ENCODE results near the gene SPEM3.

SPEM3 gene

GRCh38 chr17:7403977-7404736 is 24.5 kb upstream of the SPEM3 start, which contains the start of gene TMEM256:
TSS of gene TMEM256 (minus strand) at chr17:7404097. CDS start at chr17:7404084, 13 bp downstream.
- DNase-seq (ENCODE audit: low read depth, low spot score), result peak; percentile 100

DNA sequence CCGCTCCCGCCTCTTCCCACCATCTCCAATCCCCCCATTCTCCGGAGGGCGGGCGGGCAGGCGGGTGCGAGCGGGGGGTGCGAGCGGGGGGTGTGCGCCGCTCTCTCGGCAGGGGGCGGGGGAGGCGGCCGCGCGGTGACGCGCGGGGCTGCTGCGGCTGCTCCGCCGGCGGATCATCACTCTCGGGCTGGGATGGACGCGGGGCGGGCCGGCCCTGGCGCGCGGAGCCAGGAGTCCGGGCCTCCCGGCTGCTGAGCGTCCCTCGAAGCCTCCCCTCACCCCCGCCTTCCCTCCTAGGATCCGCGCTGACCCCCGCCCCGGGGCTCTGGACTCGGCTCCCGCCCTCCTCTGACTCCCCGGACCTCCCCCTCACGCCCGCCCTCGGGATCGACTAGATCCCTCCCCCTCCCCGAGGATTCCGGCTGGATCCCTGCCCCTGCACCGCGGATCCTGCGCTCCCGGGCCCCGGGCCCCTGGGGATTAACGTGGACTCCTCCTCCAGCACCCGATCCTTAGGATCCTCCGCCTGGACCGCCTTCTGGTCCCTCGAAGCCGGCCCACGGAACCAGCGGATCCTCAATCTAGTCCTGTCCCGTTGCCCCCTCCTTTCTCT is 23.8 kb upstream of the SPEM3 start:
- no peak for DNase-seq (ENCODE audit: low read depth, low spot score)

DNA sequence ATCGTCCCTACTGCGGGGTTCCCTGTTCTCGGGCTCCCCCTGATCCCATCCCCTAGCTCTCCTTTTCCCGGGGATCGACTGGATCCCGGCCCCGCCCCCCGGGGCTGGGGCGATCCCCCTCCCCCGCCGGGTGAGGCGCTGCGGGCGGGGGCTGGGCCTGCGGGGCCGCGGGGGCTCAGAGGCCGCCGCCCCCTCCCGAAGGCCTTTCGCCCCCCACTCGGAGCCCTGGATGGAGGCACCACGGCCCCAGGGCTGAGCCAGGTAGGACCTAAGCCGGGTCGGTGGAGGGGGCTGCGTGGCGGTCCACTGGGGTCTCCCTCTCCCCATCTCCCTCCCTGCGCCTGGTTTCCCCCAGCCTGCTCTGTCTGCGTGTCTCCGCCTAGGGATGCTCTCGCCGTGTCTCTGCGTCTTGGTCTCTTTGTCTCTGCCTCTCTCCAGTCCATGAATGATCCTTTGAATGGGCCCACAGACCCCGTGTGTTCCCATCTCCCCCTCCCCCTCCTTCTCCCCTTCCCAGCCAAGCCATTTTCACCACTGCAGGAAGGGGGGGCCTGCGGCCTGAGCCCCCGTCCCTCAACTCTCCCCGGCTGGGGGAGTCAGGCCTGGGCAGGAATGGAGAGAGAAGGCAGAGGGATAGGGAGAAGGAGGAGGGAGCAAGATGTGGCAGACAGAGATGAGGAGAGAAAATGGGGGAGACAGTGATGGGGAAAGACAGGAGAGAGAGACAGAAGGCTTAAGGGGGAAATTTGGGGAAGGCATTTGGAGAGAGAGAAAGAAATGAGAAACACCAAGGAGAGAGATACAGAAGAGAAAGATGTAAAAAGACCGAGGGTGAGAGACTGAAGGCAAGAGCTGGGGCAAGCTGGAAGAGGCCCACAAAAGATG is 23.1 kb upstream of the SPEM3 start:
- peak; percentile 42 for DNase-seq (ENCODE audit: low read depth, low spot score)

DNA sequence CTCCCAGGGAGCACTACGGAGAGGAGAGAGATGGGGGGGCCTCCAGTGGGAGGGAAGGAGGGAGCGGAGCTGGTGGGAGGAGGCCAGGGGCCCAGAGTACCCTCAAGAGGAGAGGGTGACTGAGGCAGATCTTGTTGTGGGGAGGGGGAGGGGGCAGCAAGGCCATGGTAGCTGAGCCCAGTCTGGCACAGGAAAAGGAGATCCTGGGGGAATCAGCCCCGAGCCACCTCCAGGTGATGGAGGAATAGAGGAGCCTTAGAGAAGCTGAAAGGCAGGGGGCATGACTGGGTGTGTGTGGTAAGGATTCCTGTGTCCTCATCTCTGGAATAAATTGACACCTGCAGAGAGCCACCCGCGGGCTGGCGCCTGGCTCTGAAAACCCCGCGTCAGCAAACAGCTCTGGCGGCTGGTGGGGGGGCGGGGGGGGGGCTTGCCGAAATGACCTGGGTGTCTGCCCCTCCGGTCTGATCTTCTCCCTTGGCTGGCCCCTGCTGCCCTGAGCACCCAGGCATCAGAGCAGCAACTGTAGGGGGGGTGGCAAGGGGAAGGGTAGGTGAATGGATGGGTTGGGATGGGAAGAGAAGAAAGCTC is 22.3 kb upstream of the SPEM3 start:
- DNase-seq (ENCODE audit: low read depth, low spot score), result peak; percentile 27

GRCh38 chr17:7407082-7407481 is 21.6 kb upstream of the SPEM3 start:
- no peak for DNase-seq (ENCODE audit: low read depth, low spot score)

DNA sequence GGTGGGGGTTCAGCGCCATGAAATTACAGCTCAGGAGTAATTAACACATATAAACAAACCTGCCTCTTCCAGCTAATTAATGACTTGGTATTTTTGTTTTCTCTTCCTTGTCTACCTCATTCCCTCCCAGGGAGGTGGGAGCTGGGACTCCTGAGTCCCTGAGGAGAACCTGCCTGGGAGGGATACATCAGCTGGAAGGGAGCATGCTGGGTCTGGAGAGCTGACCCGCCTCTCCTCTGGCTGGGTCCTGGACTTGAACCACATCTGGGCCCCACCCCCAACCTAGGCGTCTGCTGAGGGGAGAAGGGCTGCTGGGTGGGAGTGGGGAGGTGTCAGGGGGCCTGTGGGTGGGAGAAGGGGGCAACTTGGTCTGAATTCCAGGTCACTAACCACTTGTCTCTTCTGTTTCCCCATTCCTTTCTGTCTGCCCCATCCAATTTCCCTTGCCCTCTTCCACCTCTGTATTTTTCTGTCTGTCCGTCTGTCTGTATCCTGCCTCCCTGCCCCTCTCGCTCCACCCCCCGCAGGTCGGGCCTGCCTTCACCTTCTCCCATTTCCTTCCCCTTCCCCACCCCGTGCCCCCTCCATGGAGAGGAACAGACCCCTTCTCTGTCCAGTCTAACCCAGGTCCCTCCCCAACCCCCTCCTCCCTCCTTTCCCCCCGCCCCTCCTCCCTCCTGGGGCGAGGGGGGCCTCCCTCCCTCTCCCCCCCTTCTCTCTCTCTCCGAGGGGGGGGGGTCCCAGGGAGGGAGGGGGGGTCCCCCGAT is 21.0 kb upstream of the SPEM3 start, which contains the start of gene NLGN2:
Gene NLGN2 (plus strand): TSS at position 361 of the 767 bp plus-strand sequence. CDS start 411 bp downstream, outside the sequence.
- no peak for DNase-seq (ENCODE audit: low read depth, low spot score)

GRCh38 chr17:7408252-7408727 is 20.4 kb upstream of the SPEM3 start:
- no peak for DNase-seq (ENCODE audit: low read depth, low spot score)

DNA sequence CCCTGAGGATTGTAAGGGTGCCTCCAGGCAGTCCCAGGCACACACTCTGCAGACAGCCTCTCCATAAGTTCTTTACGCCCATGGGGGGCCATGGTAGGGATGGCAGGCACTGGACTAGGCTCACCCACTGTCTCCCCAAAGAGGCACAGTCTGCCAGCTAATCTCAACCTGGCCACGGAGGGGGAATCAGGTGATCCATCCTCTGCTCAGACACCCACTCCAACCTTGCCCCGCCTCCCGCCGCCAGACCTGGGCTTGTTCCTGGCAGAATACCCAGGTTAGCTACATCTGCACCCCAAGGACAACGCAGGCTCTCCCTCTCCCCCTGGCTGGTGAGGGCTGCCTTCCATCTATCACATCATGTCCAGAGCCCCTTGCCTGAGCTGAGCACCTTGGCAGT is 19.8 kb upstream of the SPEM3 start:
- DNase-seq (ENCODE audit: low read depth, low spot score), result no peak

DNA sequence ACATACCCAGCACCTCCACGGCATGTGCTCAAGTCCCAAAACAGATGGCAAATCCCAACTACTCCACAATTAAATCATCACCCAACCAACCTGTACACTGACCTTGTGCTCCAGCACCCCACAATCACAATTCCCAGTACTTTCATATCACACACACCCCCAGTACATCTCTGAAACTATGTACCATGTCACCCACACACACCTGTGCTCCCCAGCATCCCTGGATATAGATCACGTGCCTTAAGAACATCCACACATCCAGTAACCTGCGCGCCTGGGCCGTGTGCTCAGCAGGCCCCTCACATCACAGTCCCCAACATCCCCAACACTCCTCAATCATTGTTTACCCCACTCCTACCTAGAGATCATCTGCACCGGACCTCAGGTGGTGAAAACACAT is 18.9 kb upstream of the SPEM3 start:
- no peak for DNase-seq (ENCODE audit: low read depth, low spot score)

DNA sequence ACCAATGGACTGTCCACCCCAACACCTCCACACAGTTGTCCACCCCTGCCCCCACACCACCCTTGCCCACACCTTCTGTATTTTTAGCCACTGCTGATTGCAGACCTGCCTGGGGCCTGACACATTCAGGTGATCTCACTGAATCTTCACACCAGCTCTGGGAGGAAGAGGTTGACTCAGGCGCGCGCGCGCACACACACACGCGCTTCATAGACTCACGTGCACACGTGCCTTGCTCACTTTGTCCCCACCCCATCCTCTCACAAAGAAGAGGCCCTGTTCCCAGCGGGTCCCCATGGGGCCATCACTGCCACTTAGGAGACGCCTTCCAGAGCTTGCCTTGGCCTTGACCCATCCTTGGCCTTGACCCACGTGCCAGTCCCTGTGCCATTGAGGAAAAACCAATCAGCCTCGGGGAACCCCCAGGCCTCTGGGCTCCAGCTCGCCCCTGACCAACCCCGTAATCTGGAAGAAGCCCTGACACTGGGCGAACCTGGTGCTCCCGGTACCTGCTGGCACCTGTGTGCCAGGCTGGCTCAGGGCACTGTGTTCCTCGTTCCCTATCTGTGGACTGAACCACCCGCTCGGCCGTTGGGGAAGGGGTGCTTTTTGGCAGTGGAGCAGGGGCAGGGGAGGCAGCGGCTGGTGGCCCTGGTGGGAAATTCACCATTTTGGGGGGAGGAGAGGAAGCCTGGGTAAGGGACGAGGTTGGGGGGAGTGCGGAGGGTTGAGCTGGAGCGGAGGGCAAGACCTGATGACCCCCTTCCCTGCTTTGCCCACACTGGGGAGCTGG is 17.8 kb upstream of the SPEM3 start:
- DNase-seq (ENCODE audit: low read depth, low spot score), result no peak

DNA sequence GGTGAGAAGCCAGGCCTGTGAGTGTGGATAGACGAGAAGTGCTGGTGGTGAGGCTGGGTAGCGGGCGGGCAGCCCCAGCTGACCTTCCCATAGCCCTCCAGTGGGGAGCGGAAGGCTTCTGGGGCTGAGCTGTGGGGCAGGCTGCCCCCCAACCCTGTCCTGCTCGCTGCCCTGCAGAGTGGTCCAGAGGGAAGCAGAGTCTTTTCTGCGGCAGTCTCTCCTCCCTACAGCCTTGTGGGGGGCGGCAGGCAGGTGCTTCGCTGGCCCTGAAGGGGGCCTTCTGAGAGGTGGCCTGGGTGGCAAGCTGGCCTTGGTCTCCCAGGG is 17.3 kb upstream of the SPEM3 start:
- no peak for DNase-seq (ENCODE audit: low read depth, low spot score)

GRCh38 chr17:7413346-7413985 is 15.2 kb upstream of the SPEM3 start:
- DNase-seq (ENCODE audit: low read depth, low spot score), result no peak

DNA sequence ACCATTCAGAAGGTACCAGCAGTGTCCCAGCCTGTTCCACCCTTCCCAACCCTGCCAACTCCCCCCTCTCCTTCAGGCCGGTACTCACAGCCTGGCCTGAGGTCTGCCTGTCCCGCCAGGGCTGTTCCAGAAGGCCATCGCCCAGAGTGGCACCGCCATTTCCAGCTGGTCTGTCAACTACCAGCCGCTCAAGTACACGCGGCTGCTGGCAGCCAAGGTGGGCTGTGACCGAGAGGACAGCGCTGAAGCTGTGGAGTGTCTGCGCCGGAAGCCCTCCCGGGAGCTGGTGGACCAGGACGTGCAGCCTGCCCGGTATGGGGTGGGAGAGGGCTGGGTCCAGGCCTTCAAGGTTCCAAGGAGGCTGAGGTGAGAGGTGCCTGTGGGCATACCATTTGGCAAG is 13.8 kb upstream of the SPEM3 start:
- DNase-seq (ENCODE audit: low read depth, low spot score), result no peak

DNA sequence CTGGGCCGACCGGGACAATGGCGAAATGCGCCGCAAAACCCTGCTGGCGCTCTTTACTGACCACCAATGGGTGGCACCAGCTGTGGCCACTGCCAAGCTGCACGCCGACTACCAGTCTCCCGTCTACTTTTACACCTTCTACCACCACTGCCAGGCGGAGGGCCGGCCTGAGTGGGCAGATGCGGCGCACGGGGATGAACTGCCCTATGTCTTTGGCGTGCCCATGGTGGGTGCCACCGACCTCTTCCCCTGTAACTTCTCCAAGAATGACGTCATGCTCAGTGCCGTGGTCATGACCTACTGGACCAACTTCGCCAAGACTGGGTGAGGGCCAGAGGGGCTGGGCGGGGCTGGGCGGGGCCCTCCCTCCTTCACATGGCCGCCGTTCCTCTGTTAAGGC is 12.9 kb upstream of the SPEM3 start:
- DNase-seq (ENCODE audit: low read depth, low spot score), result no peak

DNA sequence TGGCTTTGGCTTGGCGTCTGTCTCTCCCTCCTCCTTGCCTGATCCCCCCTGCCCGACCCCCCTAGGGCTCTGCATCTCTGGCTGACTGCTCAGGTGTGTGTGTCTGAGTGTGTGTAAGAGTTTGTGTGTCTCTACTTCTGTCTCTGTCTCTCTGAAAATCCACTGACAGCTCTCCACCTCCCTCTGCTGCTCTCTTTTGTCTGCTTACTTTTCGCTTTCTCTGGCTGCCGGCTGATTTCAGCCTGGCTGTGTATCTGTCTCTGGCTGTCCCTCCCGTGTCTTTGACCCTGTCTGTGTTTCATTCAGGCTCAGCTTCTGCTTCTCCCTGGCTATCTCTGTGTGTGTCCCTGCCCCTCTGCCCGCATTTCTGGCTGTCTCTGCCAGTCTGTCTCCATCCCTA is 12.3 kb upstream of the SPEM3 start:
- DNase-seq (ENCODE audit: low read depth, low spot score), result no peak

DNA sequence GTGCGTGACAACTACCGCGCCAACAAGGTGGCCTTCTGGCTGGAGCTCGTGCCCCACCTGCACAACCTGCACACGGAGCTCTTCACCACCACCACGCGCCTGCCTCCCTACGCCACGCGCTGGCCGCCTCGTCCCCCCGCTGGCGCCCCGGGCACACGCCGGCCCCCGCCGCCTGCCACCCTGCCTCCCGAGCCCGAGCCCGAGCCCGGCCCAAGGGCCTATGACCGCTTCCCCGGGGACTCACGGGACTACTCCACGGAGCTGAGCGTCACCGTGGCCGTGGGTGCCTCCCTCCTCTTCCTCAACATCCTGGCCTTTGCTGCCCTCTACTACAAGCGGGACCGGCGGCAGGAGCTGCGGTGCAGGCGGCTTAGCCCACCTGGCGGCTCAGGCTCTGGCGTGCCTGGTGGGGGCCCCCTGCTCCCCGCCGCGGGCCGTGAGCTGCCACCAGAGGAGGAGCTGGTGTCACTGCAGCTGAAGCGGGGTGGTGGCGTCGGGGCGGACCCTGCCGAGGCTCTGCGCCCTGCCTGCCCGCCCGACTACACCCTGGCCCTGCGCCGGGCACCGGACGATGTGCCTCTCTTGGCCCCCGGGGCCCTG is 11.5 kb upstream of the SPEM3 start:
- DNase-seq (ENCODE audit: low read depth, low spot score), result no peak

DNA sequence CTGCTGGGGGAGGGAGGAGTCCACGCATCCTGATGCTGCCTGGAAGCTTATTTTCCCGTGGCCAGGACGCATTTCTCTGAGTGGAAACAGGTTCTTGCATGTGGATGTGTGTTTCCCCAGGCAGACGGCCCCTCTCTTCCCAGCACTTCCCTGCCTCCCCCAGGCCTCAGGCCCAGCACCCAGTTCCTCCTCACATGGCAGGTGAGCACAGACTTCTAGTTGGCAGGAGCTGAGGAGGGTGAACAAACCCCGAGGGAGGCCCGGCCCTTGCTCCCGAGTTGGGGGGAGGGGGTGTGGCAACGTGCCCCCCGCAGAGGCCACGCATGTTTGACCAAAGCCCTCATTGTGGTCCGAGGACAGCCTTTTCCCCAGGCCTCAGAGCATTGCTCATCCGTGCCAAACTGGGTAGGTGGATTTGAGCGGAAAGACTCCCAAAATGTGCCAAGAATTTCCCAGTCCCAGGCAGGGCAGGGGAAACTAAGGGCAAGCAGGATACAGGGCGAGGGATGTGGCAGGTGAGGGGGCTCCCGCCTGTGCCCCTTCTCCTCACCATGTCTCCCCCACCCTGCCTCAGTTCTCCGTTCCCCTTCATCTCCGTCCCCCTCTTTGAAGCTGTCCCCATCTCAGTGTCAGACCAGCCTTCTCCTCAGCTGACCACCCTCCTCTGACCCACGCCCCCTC is 10.0 kb upstream of the SPEM3 start:
- no peak for DNase-seq (ENCODE audit: low read depth, low spot score)

DNA sequence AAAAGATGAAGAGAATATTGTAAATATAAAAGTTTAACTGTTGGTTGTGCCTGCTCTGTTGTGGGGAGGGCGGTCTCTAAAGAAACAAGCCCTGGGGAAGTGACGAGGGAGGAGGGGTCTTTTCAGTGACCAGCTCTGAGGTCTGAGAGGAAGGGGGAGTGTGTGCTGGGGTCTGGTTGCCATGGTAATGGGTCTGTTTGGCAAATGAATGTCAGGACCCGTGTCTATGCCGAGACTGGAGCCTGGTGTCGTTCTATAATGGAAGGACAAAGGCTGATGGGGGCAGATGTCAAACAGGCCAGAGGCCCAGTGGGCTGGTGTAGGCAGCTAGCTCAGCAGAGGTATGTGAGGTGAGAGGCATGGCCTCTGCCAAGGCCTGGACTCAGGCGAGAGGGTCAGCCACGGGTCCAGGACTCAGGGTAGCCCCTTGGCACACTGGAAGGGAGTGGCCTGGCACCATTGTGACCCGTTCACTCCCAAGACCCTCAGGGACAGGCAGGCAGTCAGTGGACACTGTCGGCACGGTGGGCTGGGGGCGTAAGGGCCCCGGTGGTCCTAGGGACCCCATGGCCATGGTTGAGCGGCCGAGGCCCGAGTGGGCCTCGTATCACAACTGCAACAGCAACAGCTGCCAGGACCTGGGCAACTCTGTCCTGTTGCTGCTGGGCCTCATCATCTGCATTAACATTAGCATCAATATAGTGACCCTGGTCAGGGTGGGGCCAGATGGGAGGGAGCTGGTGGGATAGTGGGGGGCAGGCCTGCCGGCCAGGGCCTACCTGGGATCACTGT is 8.6 kb upstream of the SPEM3 start, which contains the start of gene SPEM1:
Gene SPEM1 (plus strand): TSS at position 506 of the 792 bp plus-strand sequence. CDS start 61 bp downstream, at position 567.
- DNase-seq (ENCODE audit: low read depth, low spot score), result no peak

All from astrocyte of the hippocampus (primary cell).